ENCODE data around the gene ADIPOQ.
"Not testable (repeated sequence)": the region's sequence is repeated elsewhere in the genome, so short reads cannot be mapped to it uniquely, and the experiment has no call there.

Gene ADIPOQ

DNA sequence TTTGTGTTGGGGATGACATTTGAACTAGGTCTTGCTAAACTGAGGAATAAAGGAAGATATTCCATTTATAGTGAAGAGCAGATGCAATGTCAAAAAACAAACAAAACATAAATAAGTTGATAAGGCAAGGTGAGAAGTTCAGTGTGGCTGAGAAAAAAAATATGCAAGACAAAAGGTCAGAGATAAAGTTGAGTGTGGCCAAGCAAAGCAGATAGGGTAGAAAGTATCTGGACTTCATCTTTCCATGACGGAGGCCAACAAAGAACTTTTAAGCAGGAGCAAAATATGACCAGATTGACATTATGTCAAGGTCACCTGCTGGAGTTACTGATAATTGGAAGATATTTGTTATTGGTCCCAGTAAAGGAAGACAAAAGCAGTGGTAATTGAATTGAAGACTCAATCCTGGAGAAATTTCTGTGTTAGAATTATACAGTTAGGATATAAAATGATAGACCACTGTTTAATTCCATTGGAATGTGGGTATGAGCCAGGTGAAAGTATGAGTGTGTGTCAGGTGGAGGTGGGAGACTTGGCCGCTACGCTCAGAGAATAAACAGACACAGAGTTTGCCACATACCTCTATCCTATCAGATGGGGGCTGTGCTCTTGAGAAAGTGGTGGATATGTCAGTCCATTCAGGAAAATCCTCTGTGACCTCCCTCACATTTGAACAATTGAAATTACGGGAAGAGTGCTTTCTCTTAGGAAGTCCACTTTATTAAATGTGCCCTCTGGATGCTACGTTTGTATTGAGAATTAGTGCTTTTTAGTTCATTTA, 28.1 kb downstream of the ADIPOQ start:
- H3K4me3 ChIP-seq (ENCODE audit: low read depth, low read length) = no peak overlapping the region

- H3K4me3 ChIP-seq (ENCODE audit: low read depth, low read length) = no peak overlapping the region
Observed at GRCh38 chr3:186871403-186871924, 29.0 kb downstream of the ADIPOQ start.

GRCh38 chr3:186873796-186874195, 31.3 kb downstream of the ADIPOQ start:
- not testable (repeated sequence) for H3K4me3 ChIP-seq (ENCODE audit: low read depth, low read length)

GRCh38 chr3:186874216-186874615, 31.7 kb downstream of the ADIPOQ start:
- H3K4me3 ChIP-seq (ENCODE audit: low read depth, low read length) = not testable (repeated sequence)

GRCh38 chr3:186874841-186875240, 32.3 kb downstream of the ADIPOQ start:
- H3K4me3 ChIP-seq (ENCODE audit: low read depth, low read length) = not testable (repeated sequence)

DNA sequence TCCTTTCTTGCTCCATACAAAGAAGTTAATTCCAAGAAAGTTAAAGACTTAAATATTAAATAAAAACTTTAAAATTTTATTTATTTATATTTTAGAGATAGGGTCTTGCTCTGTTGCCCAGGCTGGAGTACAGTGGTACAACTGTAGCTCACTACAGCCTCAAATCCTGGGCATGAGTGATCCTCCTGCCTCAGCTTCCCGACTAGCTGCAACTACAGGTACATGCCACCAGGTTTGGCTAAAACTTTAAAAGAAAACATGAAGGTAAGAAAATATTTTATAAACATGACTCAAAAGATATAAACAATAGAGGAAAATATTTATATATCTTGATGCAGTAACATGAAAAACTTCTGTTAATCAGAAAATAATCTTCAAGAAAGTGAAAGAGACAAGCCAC, 33.2 kb downstream of the ADIPOQ start:
- no peak overlapping the region for H3K4me3 ChIP-seq (ENCODE audit: low read depth, low read length)

- no peak overlapping the region for H3K4me3 ChIP-seq (ENCODE audit: low read depth, low read length)
Observed at GRCh38 chr3:186879781-186880180, 37.3 kb downstream of the ADIPOQ start.

GRCh38 chr3:186880406-186880805, 37.9 kb downstream of the ADIPOQ start:
- no peak overlapping the region for H3K4me3 ChIP-seq (ENCODE audit: low read depth, low read length)

DNA sequence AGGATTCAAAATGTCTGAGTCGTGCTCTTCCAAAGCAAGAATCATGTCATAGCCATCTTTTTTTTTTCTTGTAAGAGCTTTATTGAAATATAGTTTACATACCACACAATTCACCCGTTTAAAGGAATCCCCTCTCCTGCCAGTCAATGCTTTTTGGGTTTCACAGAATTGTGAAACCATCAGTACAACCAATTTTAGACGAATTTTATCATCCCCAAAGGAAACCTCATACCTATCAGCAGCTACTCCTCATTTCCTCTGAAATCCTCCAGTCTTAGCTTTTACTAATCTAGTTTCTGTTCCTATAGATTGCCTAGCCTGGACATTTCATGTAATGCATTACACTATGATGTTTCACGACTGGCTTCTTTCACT, 39.6 kb downstream of the ADIPOQ start:
- H3K4me3 ChIP-seq (ENCODE audit: low read depth, low read length) = no peak overlapping the region

DNA sequence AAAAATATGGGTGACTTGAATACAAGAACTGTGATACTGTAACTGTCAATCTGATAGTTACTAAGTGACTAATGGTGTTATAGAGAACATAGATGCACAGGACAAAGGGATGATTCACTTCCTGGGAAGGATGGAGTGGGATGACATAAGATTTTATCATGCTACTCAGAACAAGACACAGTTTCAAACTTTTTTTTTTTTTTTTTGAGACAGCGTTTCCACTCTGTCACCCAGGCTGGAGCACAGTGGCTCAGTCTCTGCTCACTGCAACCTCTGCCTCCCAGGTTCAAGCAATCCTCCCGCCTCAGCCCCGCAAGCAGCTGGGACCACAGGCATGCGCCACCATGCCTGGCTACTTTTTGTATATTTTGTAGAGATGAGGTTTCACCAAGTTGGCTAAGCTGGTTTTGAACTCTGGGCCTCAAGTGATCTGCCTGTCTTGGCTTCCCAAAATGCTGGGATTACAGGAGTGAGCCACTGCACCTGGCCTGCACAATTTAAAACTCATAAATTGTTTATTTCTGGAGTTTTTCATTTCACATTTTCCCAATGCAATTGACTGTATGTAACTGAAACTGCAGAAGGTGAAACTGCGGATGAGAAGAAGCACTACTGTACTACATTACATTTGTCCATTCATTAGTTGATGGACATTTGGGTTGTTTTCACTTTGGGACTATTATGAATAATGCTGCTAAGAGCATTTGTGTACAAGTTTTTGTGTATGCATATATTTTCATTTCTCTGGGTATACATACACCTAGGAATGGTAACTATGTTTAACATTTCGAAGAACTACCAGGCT, 40.6 kb downstream of the ADIPOQ start:
- H3K4me3 ChIP-seq (ENCODE audit: low read depth, low read length) = no peak overlapping the region

- no peak overlapping the region for H3K4me3 ChIP-seq (ENCODE audit: low read depth, low read length)
Observed at GRCh38 chr3:186883686-186884058, 41.2 kb downstream of the ADIPOQ start.

- H3K4me3 ChIP-seq (ENCODE audit: low read depth, low read length) = not testable (repeated sequence)
Observed at GRCh38 chr3:186884868-186885267, 42.4 kb downstream of the ADIPOQ start.

GRCh38 chr3:186886202-186886981, 43.9 kb downstream of the ADIPOQ start:
- no peak overlapping the region for H3K4me3 ChIP-seq (ENCODE audit: low read depth, low read length)

- H3K4me3 ChIP-seq (ENCODE audit: low read depth, low read length) = not testable (repeated sequence)
Observed at GRCh38 chr3:186887507-186887938, 45.0 kb downstream of the ADIPOQ start.

DNA sequence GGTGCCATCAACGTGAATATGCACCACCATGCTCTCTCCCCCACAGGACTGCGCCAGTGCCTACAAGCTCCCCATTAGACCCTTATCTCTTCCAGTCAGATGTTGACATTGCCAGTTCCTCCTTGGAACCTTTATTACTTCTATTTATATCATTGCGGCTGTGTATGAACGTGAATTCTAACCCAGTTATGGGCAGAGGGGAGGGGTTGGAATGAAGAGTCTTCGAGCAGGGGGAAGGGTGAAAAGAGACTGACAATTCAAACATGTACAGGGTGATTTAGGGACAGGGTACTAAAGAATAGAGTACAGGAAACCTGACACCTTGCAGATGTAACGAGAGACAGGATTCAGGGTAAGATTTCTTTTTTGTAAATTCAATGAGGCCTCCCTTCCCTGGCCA, 46.1 kb downstream of the ADIPOQ start:
- no peak overlapping the region for H3K4me3 ChIP-seq (ENCODE audit: low read depth, low read length)

- not testable (repeated sequence) for H3K4me3 ChIP-seq (ENCODE audit: low read depth, low read length)
Observed at GRCh38 chr3:186889698-186890097, 47.2 kb downstream of the ADIPOQ start.

- no peak overlapping the region for H3K4me3 ChIP-seq (ENCODE audit: low read depth, low read length)
Observed at GRCh38 chr3:186890911-186891310, 48.4 kb downstream of the ADIPOQ start.

- H3K4me3 ChIP-seq (ENCODE audit: low read depth, low read length) = not testable (repeated sequence)
Observed at GRCh38 chr3:186893071-186893470, 50.6 kb downstream of the ADIPOQ start.

GRCh38 chr3:186895406-186895805, 52.9 kb downstream of the ADIPOQ start:
- no peak overlapping the region for H3K4me3 ChIP-seq (ENCODE audit: low read depth, low read length)

DNA sequence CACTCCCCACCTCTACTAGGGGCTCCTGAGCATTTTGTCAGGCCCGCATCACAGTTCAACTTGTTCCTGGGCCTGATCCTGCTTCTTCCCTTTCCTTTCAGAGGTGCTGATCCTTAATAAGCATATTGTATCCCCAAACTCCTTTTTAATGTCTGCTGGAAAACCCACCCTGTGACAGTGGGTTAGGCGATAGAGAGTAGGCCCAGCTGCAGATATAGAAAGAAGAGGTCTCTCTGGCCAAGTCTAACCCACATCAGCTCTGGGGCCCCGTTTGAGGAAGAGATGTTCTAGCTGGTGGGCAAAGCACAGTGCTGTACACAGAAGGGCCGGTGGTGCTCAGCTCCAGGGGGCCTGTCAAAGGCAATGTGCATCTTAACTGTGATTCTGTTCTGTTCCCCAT, 53.5 kb downstream of the ADIPOQ start:
- H3K4me3 ChIP-seq (ENCODE audit: low read depth, low read length) = no peak overlapping the region

DNA sequence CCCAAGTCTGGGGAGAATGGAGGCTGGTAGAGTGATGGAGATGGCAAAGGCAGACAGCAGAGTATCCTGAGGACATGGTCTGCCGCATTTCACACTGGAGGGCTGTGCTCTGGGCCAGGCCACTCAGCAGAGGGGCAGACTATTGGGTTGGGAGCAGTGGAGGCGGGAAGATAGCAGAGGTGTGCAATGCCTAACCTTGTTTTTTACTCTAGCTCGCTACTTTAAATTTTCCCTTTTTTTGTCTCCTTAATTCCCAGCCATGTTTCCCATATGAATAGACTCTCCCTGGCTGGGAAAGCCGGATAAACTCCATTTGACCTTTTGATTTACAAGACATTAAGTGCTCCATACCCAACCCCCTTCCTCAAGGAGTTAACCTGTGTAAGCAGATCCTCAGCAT, 54.4 kb downstream of the ADIPOQ start:
- no peak overlapping the region for H3K4me3 ChIP-seq (ENCODE audit: low read depth, low read length)
